Liver (tissue), 3 donors: ENCODE measurements around the gene RNF38.

ENCODE experiments used
- CTCF ChIP-seq: fragments of 150-350 bp; IDR thresholded peaks from 2 replicates; pipeline ENCODE4 v1.5.1; 2017; ENCODE audit warnings: improper control_type of control experiment, low read depth, low read length; ENCODE audit not compliant: missing input control
- GABPA ChIP-seq, 2 donors: IDR thresholded peaks in 1 of 2; conservative IDR thresholded peaks in 1 of 2; 2 replicates each; pipeline ENCODE4 v1.6.1; 2016; ENCODE audit warnings: antibody characterized with exemption in 2 of 2, mild to moderate bottlenecking in 1 of 2, moderate library complexity in 1 of 2
- HNF4A ChIP-seq, 2 donors: conservative IDR thresholded peaks; 2 replicates each; pipeline ENCODE4 v1.6.1; 2016; ENCODE audit warnings: antibody characterized with exemption in 2 of 2, mild to moderate bottlenecking in 2 of 2
- JUND ChIP-seq, 2 donors: IDR thresholded peaks; 2 replicates each; pipeline ENCODE4 v1.6.1; 2016; ENCODE audit warnings: antibody characterized with exemption in 2 of 2
- MAX ChIP-seq: IDR thresholded peaks from 2 replicates; pipeline ENCODE4 v1.6.1; 2016; ENCODE audit warnings: antibody characterized with exemption
- NR2F2 ChIP-seq: IDR thresholded peaks from 2 replicates; pipeline ENCODE4 v1.6.1; 2016; ENCODE audit warnings: antibody characterized with exemption
- RAD21 ChIP-seq, 2 donors: IDR thresholded peaks; 2 replicates each; pipeline ENCODE4 v1.6.1; 2016; ENCODE audit warnings: antibody characterized with exemption in 2 of 2, mild to moderate bottlenecking in 2 of 2
- REST ChIP-seq: IDR thresholded peaks from 2 replicates; pipeline ENCODE4 v1.6.1; 2016; ENCODE audit warnings: antibody characterized with exemption, mild to moderate bottlenecking
- SP1 ChIP-seq: IDR thresholded peaks from 2 replicates; pipeline ENCODE4 v1.6.1; 2018; ENCODE audit warnings: antibody characterized with exemption, mild to moderate bottlenecking
- TAF1 ChIP-seq: conservative IDR thresholded peaks from 2 replicates; pipeline ENCODE4 v1.6.1; 2016; ENCODE audit warnings: antibody characterized with exemption, mild to moderate bottlenecking
- YY1 ChIP-seq: IDR thresholded peaks from 2 replicates; pipeline ENCODE4 v1.6.1; 2016; ENCODE audit warnings: antibody characterized with exemption, mild to moderate bottlenecking
- donor health status: healthy.
- donor health status: healthy.

- TF ChIP-seq CTCF (no peak), REST (no peak), YY1 (no peak), GABPA (IDR thresholded peaks at IDR 0.05 in 1 of 2, conservative IDR thresholded peaks at IDR 0.05 in 1 of 2) (no peak), HNF4A (conservative IDR thresholded peaks at IDR 0.05) (no peak), NR2F2 (no peak), RAD21 (IDR thresholded peaks at IDR 0.05) (no peak), TAF1 (no peak), MAX (no peak), JUND (IDR thresholded peaks at IDR 0.05) (no peak), SP1 (no peak)
Measured at GRCh38 chr9:36416890-36417289, 16.8 kb upstream of the RNF38 start.
